A204.1 (cell line): ENCODE measurements around the gene SRXN1.

Experiments used
- FAIRE-seq: peaks from 2 replicates; lab custom pipeline; 2012; peaks lifted over from hg19 to GRCh38; lab: Jason Lieb, UNC

SRXN1 gene

GRCh38 chr20:675033-675452, 22.0 kb upstream of the SRXN1 start:
- no peak for FAIRE-seq

- FAIRE-seq = no peak
These were observed 20.6 kb upstream of the SRXN1 start for GRCh38 chr20:673603-674001.

- no peak for FAIRE-seq
These were observed 20.1 kb upstream of the SRXN1 start for GRCh38 chr20:672963-673602.

- no peak for FAIRE-seq
These were observed 18.4 kb upstream of the SRXN1 start for GRCh38 chr20:671252-672030.

- no peak for FAIRE-seq
These were observed 16.6 kb upstream of the SRXN1 start for GRCh38 chr20:669573-669972.

- FAIRE-seq = no peak
These were observed 15.6 kb upstream of the SRXN1 start for GRCh38 chr20:668638-669037.

GRCh38 chr20:668050-668449, 15.1 kb upstream of the SRXN1 start:
- no peak for FAIRE-seq

- FAIRE-seq = no peak
These were observed 14.5 kb upstream of the SRXN1 start for GRCh38 chr20:667351-668034.

GRCh38 chr20:666877-667276, 13.9 kb upstream of the SRXN1 start:
- FAIRE-seq = no peak

GRCh38 chr20:665276-665675, 12.3 kb upstream of the SRXN1 start:
- no peak for FAIRE-seq

- no peak for FAIRE-seq
These were observed 11.6 kb upstream of the SRXN1 start for GRCh38 chr20:664576-664975.

- FAIRE-seq = no peak
These were observed 11.2 kb upstream of the SRXN1 start for GRCh38 chr20:664151-664550.

- FAIRE-seq = no peak
These were observed 10.5 kb upstream of the SRXN1 start for GRCh38 chr20:663315-664090.

GRCh38 chr20:662277-663192, 9.5 kb upstream of the SRXN1 start:
- no peak for FAIRE-seq

GRCh38 chr20:661474-662270, 8.7 kb upstream of the SRXN1 start:
- FAIRE-seq = no peak

GRCh38 chr20:658731-659291, 5.8 kb upstream of the SRXN1 start:
- no peak for FAIRE-seq

GRCh38 chr20:658202-658601, 5.2 kb upstream of the SRXN1 start:
- no peak for FAIRE-seq

- no peak for FAIRE-seq
These were observed 3.0 kb upstream of the SRXN1 start for GRCh38 chr20:655726-656624.

GRCh38 chr20:654417-654750, 1.4 kb upstream of the SRXN1 start:
- FAIRE-seq = no peak
